Measurements from ENCODE around the gene ZNF324. TPM values are rescaled to one million over a fixed set of nuclear protein-coding genes. Genes with fewer than 3 reads are reported as not detected.

Gene ZNF324
- total and polyA plus RNA-seq, 2 of the 4 experiments (the other 2 are of a cell fraction) = 6.0 to 6.6 TPM

Small RNAs within 50 kb of the gene (microRNA-seq; reads per million reads assigned to microRNA genes)
- gene RN7SL693P (ENCODE audit: insufficient read depth, insufficient read length) = not detected
- not detected for gene RNU6-1337P (ENCODE audit: insufficient read depth, insufficient read length)

Small RNAs within 50 kb of the gene (small RNA-seq; reads per million reads assigned to genes)
- 0 reads per million in 5 experiments for gene RN7SL693P
- 0 reads per million in 5 experiments for gene RNU6-1337P

Other genes with a start within 250 kb of the ZNF324 start
- gene ZNF544, start 238.2 kb upstream of the ZNF324 start, total RNA-seq (2012; rRNA removed) = 35.3 and 45.9 TPM in 2 replicates
- 14.4 and 19.3 TPM in 2 replicates for gene ZNF544, start 238.2 kb upstream of the ZNF324 start, polyA plus RNA-seq (2012; rRNA removed)
- 3.9 and 4.4 TPM in 2 replicates for gene ZNF8, start 188.1 kb upstream of the ZNF324 start, total RNA-seq (2012; rRNA removed)
- 1.5 and 2.1 TPM in 2 replicates for gene ZNF8, start 188.1 kb upstream of the ZNF324 start, polyA plus RNA-seq (2012; rRNA removed)
- 30.8 and 33.0 TPM in 2 replicates for gene ERVK3-1, start 161.7 kb upstream of the ZNF324 start, total RNA-seq (2012; rRNA removed)
- gene ERVK3-1, start 161.7 kb upstream of the ZNF324 start, polyA plus RNA-seq (2012; rRNA removed) = 34.9 and 39.3 TPM in 2 replicates
- gene ZSCAN22, start 140.1 kb upstream of the ZNF324 start, total RNA-seq (2012; rRNA removed) = 1.9 and 2.5 TPM in 2 replicates
- 1.8 and 2.2 TPM in 2 replicates for gene ZSCAN22, start 140.1 kb upstream of the ZNF324 start, polyA plus RNA-seq (2012; rRNA removed)
- 4.5 and 6.4 TPM in 2 replicates for gene A1BG, start 113.6 kb upstream of the ZNF324 start, total RNA-seq (2012; rRNA removed)
- gene A1BG, start 113.6 kb upstream of the ZNF324 start, polyA plus RNA-seq (2012; rRNA removed) = 54.5 and 65.7 TPM in 2 replicates
- gene ZNF497, start 104.3 kb upstream of the ZNF324 start, total RNA-seq (2012; rRNA removed) = 0.18 and 0.56 TPM in 2 replicates
- gene ZNF497, start 104.3 kb upstream of the ZNF324 start, polyA plus RNA-seq (2012; rRNA removed) = 0.24 and 0.27 TPM in 2 replicates
- gene ZNF837, start 86.0 kb upstream of the ZNF324 start, total RNA-seq (2012; rRNA removed) = 0.54 and 0.56 TPM in 2 replicates
- 1.2 and 1.9 TPM in 2 replicates for gene ZNF837, start 86.0 kb upstream of the ZNF324 start, polyA plus RNA-seq (2012; rRNA removed)
- 3,811 and 5,858 TPM in 2 replicates for gene RPS5, start 79.8 kb upstream of the ZNF324 start, total RNA-seq (2012; rRNA removed)
- 3,265 and 3,617 TPM in 2 replicates for gene RPS5, start 79.8 kb upstream of the ZNF324 start, polyA plus RNA-seq (2012; rRNA removed)
- gene RNF225, start 71.4 kb upstream of the ZNF324 start, total RNA-seq (2012; rRNA removed) = not detected in 2 replicates
- 0.10 TPM in 1 of 2 replicates, not detected in the other for gene RNF225, start 71.4 kb upstream of the ZNF324 start, polyA plus RNA-seq (2012; rRNA removed)
- 12.8 and 15.4 TPM in 2 replicates for gene ZNF584, start 58.4 kb upstream of the ZNF324 start, total RNA-seq (2012; rRNA removed)
- gene ZNF584, start 58.4 kb upstream of the ZNF324 start, polyA plus RNA-seq (2012; rRNA removed) = 11.6 and 12.4 TPM in 2 replicates
- 8.9 and 13.6 TPM in 2 replicates for gene ZNF132, start 26.9 kb upstream of the ZNF324 start, total RNA-seq (2012; rRNA removed)
- 1.4 and 2.4 TPM in 2 replicates for gene ZNF132, start 26.9 kb upstream of the ZNF324 start, polyA plus RNA-seq (2012; rRNA removed)
- gene ZNF324B, start 15.5 kb upstream of the ZNF324 start, total RNA-seq (2012; rRNA removed) = 3.3 and 4.1 TPM in 2 replicates
- gene ZNF324B, start 15.5 kb upstream of the ZNF324 start, polyA plus RNA-seq (2012; rRNA removed) = 2.8 and 3.5 TPM in 2 replicates
- 3.9 and 4.8 TPM in 2 replicates for gene ZNF446, start 9.3 kb downstream of the ZNF324 start, total RNA-seq (2012; rRNA removed)
- gene ZNF446, start 9.3 kb downstream of the ZNF324 start, polyA plus RNA-seq (2012; rRNA removed) = 6.9 and 7.5 TPM in 2 replicates
- gene SLC27A5, start 44.9 kb downstream of the ZNF324 start, total RNA-seq (2012; rRNA removed) = 7.5 and 7.7 TPM in 2 replicates
- gene SLC27A5, start 44.9 kb downstream of the ZNF324 start, polyA plus RNA-seq (2012; rRNA removed) = 11.2 and 13.5 TPM in 2 replicates
- 1.4 TPM in 2 replicates for gene ZBTB45, start 52.7 kb downstream of the ZNF324 start, total RNA-seq (2012; rRNA removed)
- gene ZBTB45, start 52.7 kb downstream of the ZNF324 start, polyA plus RNA-seq (2012; rRNA removed) = 9.7 and 13.5 TPM in 2 replicates
- 313 and 349 TPM in 2 replicates for gene TRIM28, start 77.0 kb downstream of the ZNF324 start, total RNA-seq (2012; rRNA removed)
- 465 and 964 TPM in 2 replicates for gene TRIM28, start 77.0 kb downstream of the ZNF324 start, polyA plus RNA-seq (2012; rRNA removed)
- 105 and 128 TPM in 2 replicates for gene CHMP2A, start 88.0 kb downstream of the ZNF324 start, total RNA-seq (2012; rRNA removed)
- gene CHMP2A, start 88.0 kb downstream of the ZNF324 start, polyA plus RNA-seq (2012; rRNA removed) = 183 and 202 TPM in 2 replicates
- gene UBE2M, start 91.5 kb downstream of the ZNF324 start, total RNA-seq (2012; rRNA removed) = 55.9 and 63.0 TPM in 2 replicates
- gene UBE2M, start 91.5 kb downstream of the ZNF324 start, polyA plus RNA-seq (2012; rRNA removed) = 66.6 and 72.5 TPM in 2 replicates
- 3.4 and 3.6 TPM in 2 replicates for gene MZF1, start 106.3 kb downstream of the ZNF324 start, total RNA-seq (2012; rRNA removed)
- 15.0 and 17.1 TPM in 2 replicates for gene MZF1, start 106.3 kb downstream of the ZNF324 start, polyA plus RNA-seq (2012; rRNA removed)